GM21390 (cell line): ENCODE measurements around the gene GBA2.
A peak's percentile ranks its signal among the peaks of the same experiment; 100 is the strongest.

Source experiments
- ATAC-seq: cut with Tn5 transposase; IDR thresholded peaks from one replicate; pipeline ENCODE4 v1.9.1; 2021; ENCODE audit not compliant: unreplicated experiment

Gene GBA2

GRCh38 chr9:35741740-35742139, 7.3 kb downstream of the GBA2 start:
- ATAC-seq: no peak

GRCh38 chr9:35740243-35740642, 8.8 kb downstream of the GBA2 start:
- no peak for ATAC-seq

GRCh38 chr9:35738924-35739323, 10.1 kb downstream of the GBA2 start:
- no peak for ATAC-seq

GRCh38 chr9:35738186-35738585, 10.8 kb downstream of the GBA2 start:
- ATAC-seq: no peak

- ATAC-seq: no peak
Measured at GRCh38 chr9:35737143-35737542, 11.9 kb downstream of the GBA2 start.

- no peak for ATAC-seq
Measured at GRCh38 chr9:35736201-35736633, 12.8 kb downstream of the GBA2 start.

GRCh38 chr9:35734096-35734495, 14.9 kb downstream of the GBA2 start:
- no peak for ATAC-seq

GRCh38 chr9:35732800-35733541, 16.1 kb downstream of the GBA2 start:
- no peak for ATAC-seq

- peak; percentile 78 for ATAC-seq
Measured at GRCh38 chr9:35732185-35732799, 16.7 kb downstream of the GBA2 start, which contains the start of the genes CREB3 and TLN1. CREB3 (plus strand) TSS chr9:35732666; CDS start chr9:35732773, 107 bp downstream. TLN1 (minus strand) TSS chr9:35732195; CDS start chr9:35725694, 6,501 bp downstream.

- ATAC-seq: no peak
Measured at GRCh38 chr9:35731415-35732184, 17.4 kb downstream of the GBA2 start.

- no peak for ATAC-seq
Measured at GRCh38 chr9:35730486-35730854, 18.6 kb downstream of the GBA2 start.

GRCh38 chr9:35729700-35730485, 19.1 kb downstream of the GBA2 start:
- no peak for ATAC-seq

- ATAC-seq: no peak
Measured at GRCh38 chr9:35729101-35729500, 19.9 kb downstream of the GBA2 start.

GRCh38 chr9:35728041-35728971, 20.7 kb downstream of the GBA2 start:
- ATAC-seq: no peak

GRCh38 chr9:35727676-35728040, 21.4 kb downstream of the GBA2 start:
- no peak for ATAC-seq

GRCh38 chr9:35726931-35727330, 22.1 kb downstream of the GBA2 start:
- ATAC-seq: no peak

- no peak for ATAC-seq
Measured at GRCh38 chr9:35725362-35725761, 23.7 kb downstream of the GBA2 start.

- ATAC-seq: no peak
Measured at GRCh38 chr9:35723908-35724307, 25.1 kb downstream of the GBA2 start.

- no peak for ATAC-seq
Measured at GRCh38 chr9:35723426-35723825, 25.6 kb downstream of the GBA2 start.

- ATAC-seq: no peak
Measured at GRCh38 chr9:35719546-35719945, 29.5 kb downstream of the GBA2 start.
